Adrenal gland (tissue), 12 donors: Measurements from ENCODE around the gene PI16. TPM values are rescaled to one million over a fixed set of nuclear protein-coding genes. Genes with fewer than 3 reads are reported as not detected.

Experiments
- DNase-seq, 7 donors: peaks; one replicate each; pipeline ENCODE4 v3.0.0-alpha.2; 2019 to 2020
- H3K27ac ChIP-seq, 5 donors: fragments of 200-600 bp; sonication (generic) in 4 of 5; 1 replicate in 3 of 5; 2 replicates in 2 of 5; pipeline versions ENCODE4 v1.5.1 to v1.8.0; 2016 to 2020; ENCODE audit warnings: mild to moderate bottlenecking in 1 of 5
- H3K27me3 ChIP-seq: fragments of 200-600 bp; 2 replicates; pipeline ENCODE4 v1.8.0; 2021
- H3K36me3 ChIP-seq, 2 donors: fragments of 200-600 bp; replicated peaks in 1 of 2; 1 replicate in 1 of 2; 2 replicates in 1 of 2; pipeline versions ENCODE4 v1.5.1 to v1.8.0; 2018 to 2022
- H3K4me1 ChIP-seq, 2 donors: fragments of 200-600 bp; replicated peaks in 1 of 2; 1 replicate in 1 of 2; 2 replicates in 1 of 2; pipeline versions ENCODE4 v1.5.1 to v1.8.0; 2018 to 2021
- H3K4me3 ChIP-seq, 4 donors: fragments of 200-600 bp; sonication (generic) in 3 of 4; one replicate each; pipeline ENCODE4 v1.5.1; 2016 to 2018
- H3K9me3 ChIP-seq, 3 donors: fragments of 200-600 bp; sonication (generic) in 1 of 3; replicated peaks in 1 of 3; 1 replicate in 2 of 3; 2 replicates in 1 of 3; pipeline versions ENCODE4 v1.5.1 to v1.8.0; 2016 to 2021
- CTCF ChIP-seq, 6 experiments: fragments of 450-650 bp in 4 of 6; fragments of 200-600 bp in 2 of 6; sonication (generic) in 1 of 6; IDR thresholded peaks; 1 replicate in 5 of 6; 2 replicates in 1 of 6; pipeline versions ENCODE4 v1.5.1 to v1.8.0; 2016 to 2021; ENCODE audit warnings: antibody characterized with exemption in 6 of 6, mild to moderate bottlenecking in 2 of 6, moderate library complexity in 1 of 6
- POLR2A ChIP-seq, 2 donors: fragments of 450-650 bp; IDR thresholded peaks; one replicate each; pipeline ENCODE4 v1.6.1; 2017; ENCODE audit warnings: antibody characterized with exemption in 2 of 2, mild to moderate bottlenecking in 2 of 2, moderate library complexity in 1 of 2
- WGBS, 4 donors: extraction: QIAGEN DNeasy Blood & Tissue Kit in 2 of 4; methylation state at CpG; one replicate each; pipeline versions ENCODE4 v1.1.5 to v1.1.7; 2013 to 2017; 5-methylcytosine and 5-hydroxymethylcytosine counted together
- intact Hi-C, 2 donors: fragments of 100-400 bp; cut with DNase I; formaldehyde crosslinking; loops; one replicate each; pipeline versions ENCODE4 v1.14.1 to v1.15.0; 2022 to 2023
- polyA plus RNA-seq, 3 donors: library from polyadenylated mRNA; stranded (reverse); fragments of 200-250 nt in 2 of 3; fragments of 350-450 nt in 1 of 3; fragmentation: Illumina TruSeq in 1 of 3; extraction: RNeasy Lipid Tissue Mini Kit (QIAGEN cat#74804) in 1 of 3; gene quantifications; one replicate each; pipeline ENCODE4 v1.2.3, GENCODE V29; 2013 to 2014
- total RNA-seq, 9 donors: library from RNA; depleted of rRNA in 4 of 9; stranded (reverse); fragments of >200 nt in 4 of 9; fragments of 120-200 nt in 1 of 9; fragmentation: NEBNext Ultra II Directional in 1 of 9; extraction: Animal tissue kit (Norgen Biotek cat#: 25700) in 1 of 9; gene quantifications; one replicate each; pipeline versions ENCODE4 v1.1.0 to v1.2.4, GENCODE V29; 2013 to 2023
- donor health status: healthy with polysubstance abuse.
- donor health status: Bipolar disorder and iron deficiency.
- donor health status: DM: yes; HTN: yes; CAD: no.
- donor health status: DM: no; HTN: no; CAD: no.
- donor health status: DM: no; HTN: no; CAD: no.
- donor health status: DM: yes; HTN: yes; CAD: no.

PI16 gene
- total and polyA plus RNA-seq, 12 donors, result 0.12 to 9.3 (median 0.68) TPM; not detected in 1

GRCh38 chr6:36964908-36965307 is 10.4 kb downstream of the PI16 start:
- Histone ChIP-seq H3K4me1 (peaks cover 0 to 16% of the 10 kb centered on the region in 2 donors), H3K27me3 (no peaks in the 10 kb centered on the region), H3K9me3 (no peaks in the 10 kb centered on the region), H3K27ac (no peak overlapping the region), H3K36me3 (peaks cover 0 to 31% of the 10 kb centered on the region in 2 donors), H3K4me3 (no peak overlapping the region)
- peak in 1 of 7 donors; percentile 12 for DNase-seq
- TF ChIP-seq CTCF (IDR thresholded peaks at IDR 0.05) (no peak), POLR2A (IDR thresholded peaks at IDR 0.05) (no peak)
- WGBS, 4 donors, result 71 to 87% (median 85%) methylated on average over 1 to 4 of the region's 4 CpGs
- intact Hi-C loops, result no loop called here

GRCh38 chr6:36967301-36967700 is 12.8 kb downstream of the PI16 start:
- intact Hi-C loops, result no loop called here
- Histone ChIP-seq H3K36me3 (peaks cover 0 to 55% of the 10 kb centered on the region in 2 donors), H3K4me1 (peaks cover 0 to 8% of the 10 kb centered on the region in 2 donors), H3K4me3 (no peak overlapping the region), H3K9me3 (no peaks in the 10 kb centered on the region), H3K27me3 (no peaks in the 10 kb centered on the region), H3K27ac (peak overlapping the region in 4 of 5 donors; percentile 20 to 49 (median 38))
- WGBS, 4 donors, result 48 to 60% (median 54%) methylated on average over 3 of the region's 3 CpGs
- TF ChIP-seq CTCF (IDR thresholded peaks at IDR 0.05) (no peak), POLR2A (IDR thresholded peaks at IDR 0.05) (no peak)
- peak in 4 of 7 donors; percentile 46 to 80 (median 68) for DNase-seq

GRCh38 chr6:36967757-36968156 is 13.2 kb downstream of the PI16 start:
- Histone ChIP-seq H3K4me3 (no peak overlapping the region), H3K4me1 (peaks cover 0 to 8% of the 10 kb centered on the region in 2 donors), H3K27ac (peak overlapping the region in 4 of 5 donors; percentile 20 to 49 (median 38)), H3K27me3 (no peaks in the 10 kb centered on the region), H3K36me3 (peaks cover 0 to 59% of the 10 kb centered on the region in 2 donors), H3K9me3 (no peaks in the 10 kb centered on the region)
- intact Hi-C loops, result no loop called here
- DNase-seq, result peak in 1 of 7 donors; percentile 12
- TF ChIP-seq CTCF (IDR thresholded peaks at IDR 0.05) (no peak), POLR2A (IDR thresholded peaks at IDR 0.05) (no peak)
- whole genome bisulfite sequencing, 4 donors, result 69 to 80% (median 75%) methylated on average over 3 to 4 of the region's 4 CpGs

GRCh38 chr6:36968266-36968977 is 13.9 kb downstream of the PI16 start:
- no peak overlapping the region for H3K4me3 ChIP-seq
- no peak for TF ChIP-seq POLR2A (IDR thresholded peaks at IDR 0.05)
- no peak for TF ChIP-seq CTCF (IDR thresholded peaks at IDR 0.05)
- H3K9me3 ChIP-seq, result no peaks in the 10 kb centered on the region
- H3K4me1 ChIP-seq, result peaks cover 0 to 8% of the 10 kb centered on the region in 2 donors
- 79 to 90% (median 87%) methylated on average over 15 to 16 of the region's 16 CpGs for WGBS, 4 donors
- DNase-seq, result peak in 2 of 7 donors; percentile 50 to 66
- peaks cover 0 to 66% of the 10 kb centered on the region in 2 donors for H3K36me3 ChIP-seq
- no peaks in the 10 kb centered on the region for H3K27me3 ChIP-seq
- intact Hi-C loops, result no loop called here
- H3K27ac ChIP-seq, result peak overlapping the region in 2 of 5 donors; percentile 34 to 49
